Activated CD4-positive, alpha-beta T cell treated with anti-CD3 and anti-CD28 coated beads, Interleukin-2, Interleukin-4, amounts not matched to agents 100 ng/mL and 50 ng/mL, durations not matched to agents 16 hours and 8 hours (primary cell): ENCODE data around the gene NOL6.
"Not testable (repeated sequence)": the region's sequence is repeated elsewhere in the genome, so short reads cannot be mapped to it uniquely, and the experiment has no call there.

Experiments used
- DNase-seq: peaks from one replicate; pipeline ENCODE4 v3.0.0-alpha.2; 2020; ENCODE audit warnings: low spot score

NOL6 gene

GRCh38 chr9:33473643-33474352, at the start of gene NOL6:
Gene NOL6, minus strand, starts transcription at chr9:33473924. Its CDS starts 82 bp downstream, at chr9:33473842.
- peak; percentile 100 for DNase-seq

- not testable (repeated sequence) for DNase-seq
Measured at GRCh38 chr9:33521861-33522260, 48.1 kb upstream of the NOL6 start.

GRCh38 chr9:33517934-33518577, 44.3 kb upstream of the NOL6 start:
- not testable (repeated sequence) for DNase-seq

- DNase-seq = no peak
Measured at GRCh38 chr9:33517373-33517772, 43.6 kb upstream of the NOL6 start.

- not testable (repeated sequence) for DNase-seq
Measured at GRCh38 chr9:33516397-33516796, 42.7 kb upstream of the NOL6 start.

- DNase-seq = not testable (repeated sequence)
Measured at GRCh38 chr9:33515342-33515995, 41.7 kb upstream of the NOL6 start.

GRCh38 chr9:33512535-33512934, 38.8 kb upstream of the NOL6 start:
- not testable (repeated sequence) for DNase-seq

- not testable (repeated sequence) for DNase-seq
Measured at GRCh38 chr9:33511184-33511517, 37.4 kb upstream of the NOL6 start.

- DNase-seq = peak; percentile 38
Measured at GRCh38 chr9:33510262-33511183, 36.8 kb upstream of the NOL6 start.

- no peak for DNase-seq
Measured at GRCh38 chr9:33506626-33507370, 33.1 kb upstream of the NOL6 start.

- no peak for DNase-seq
Measured at GRCh38 chr9:33498387-33498786, 24.7 kb upstream of the NOL6 start.

- DNase-seq = not testable (repeated sequence)
Measured at GRCh38 chr9:33493819-33494218, 20.1 kb upstream of the NOL6 start.

- DNase-seq = no peak
Measured at GRCh38 chr9:33489066-33489465, 15.3 kb upstream of the NOL6 start.

GRCh38 chr9:33485312-33485711, 11.6 kb upstream of the NOL6 start:
- not testable (repeated sequence) for DNase-seq

- DNase-seq = no peak
Measured at GRCh38 chr9:33480976-33481375, 7.3 kb upstream of the NOL6 start.

GRCh38 chr9:33480106-33480505, 6.4 kb upstream of the NOL6 start:
- no peak for DNase-seq

GRCh38 chr9:33476503-33476902, 2.8 kb upstream of the NOL6 start:
- DNase-seq = no peak

- DNase-seq = no peak
Measured at GRCh38 chr9:33475357-33475756, 1.6 kb upstream of the NOL6 start.

GRCh38 chr9:33472881-33473615, 676 bp downstream of the NOL6 start:
- DNase-seq = no peak

GRCh38 chr9:33472171-33472880, 1.4 kb downstream of the NOL6 start:
- no peak for DNase-seq
